Gastroesophageal sphincter (tissue), 3 donors: ENCODE data around the gene LFNG.

ENCODE experiments used
- CTCF ChIP-seq, 4 experiments: fragments of 200-600 bp in 2 of 4; fragments of 450-650 bp in 2 of 4; sonication (generic) in 1 of 4; IDR thresholded peaks; one replicate each; pipeline ENCODE4 v1.5.1; 2017 to 2019; ENCODE audit warnings: antibody characterized with exemption in 4 of 4, mild to moderate bottlenecking in 2 of 4, moderate library complexity in 2 of 4
- POLR2A ChIP-seq, 2 donors: fragments of 450-650 bp; IDR thresholded peaks; one replicate each; pipeline ENCODE4 v1.6.1; 2017; ENCODE audit warnings: antibody characterized with exemption in 2 of 2, mild to moderate bottlenecking in 2 of 2, moderate library complexity in 1 of 2

GRCh38 chr7:2474224-2474623 is 45.4 kb upstream of the LFNG start:
- TF ChIP-seq CTCF (IDR thresholded peaks at IDR 0.05) (no peak), POLR2A (IDR thresholded peaks at IDR 0.05) (no peak)
